Urinary bladder (tissue), 4 donors: ENCODE measurements around the gene FITM1. TPM values are rescaled to one million over a fixed set of nuclear protein-coding genes. Genes with fewer than 3 reads are reported as not detected.

Source experiments
- DNase-seq: peaks from one replicate; pipeline ENCODE4 v3.0.0-alpha.2; 2015; ENCODE audit errors: extremely low spot score
- H3K27ac ChIP-seq: one replicate; pipeline ENCODE4 v1.5.1; 2013; ENCODE audit warnings: low read depth, mild to moderate bottlenecking, moderate library complexity
- H3K36me3 ChIP-seq: one replicate; pipeline ENCODE4 v1.6.1; 2013; ENCODE audit warnings: mild to moderate bottlenecking, moderate library complexity; ENCODE audit not compliant: insufficient read depth
- H3K4me1 ChIP-seq: one replicate; pipeline ENCODE4 v1.6.1; 2013; ENCODE audit warnings: mild to moderate bottlenecking, moderate library complexity; ENCODE audit not compliant: insufficient read depth
- H3K4me3 ChIP-seq: one replicate; pipeline ENCODE4 v1.5.1; 2013; ENCODE audit warnings: low read depth, low read length
- WGBS: extraction: QIAGEN DNeasy Blood & Tissue Kit; methylation state at CpG from one replicate; pipeline ENCODE4 v1.1.7; 2013; 5-methylcytosine and 5-hydroxymethylcytosine counted together
- polyA plus RNA-seq: library from polyadenylated mRNA; stranded (reverse); fragments of 200-250 nt; gene quantifications from one replicate; pipeline ENCODE4 v1.2.3, GENCODE V29; 2013
- total RNA-seq: library from RNA; depleted of rRNA; stranded (reverse); fragments of >200 nt; gene quantifications from one replicate; pipeline ENCODE4 v1.2.3, GENCODE V29; 2014
- donor health status: healthy with polysubstance abuse.
- donor health status: healthy.

Gene FITM1
- total and polyA plus RNA-seq, 2 donors, result 0.81 to 4.2 TPM

GRCh38 chr14:24160499-24160849, 30.0 kb downstream of the FITM1 start:
- WGBS, result 87% methylated on average over 4 of the region's 4 CpGs
- no peak for DNase-seq

DNA sequence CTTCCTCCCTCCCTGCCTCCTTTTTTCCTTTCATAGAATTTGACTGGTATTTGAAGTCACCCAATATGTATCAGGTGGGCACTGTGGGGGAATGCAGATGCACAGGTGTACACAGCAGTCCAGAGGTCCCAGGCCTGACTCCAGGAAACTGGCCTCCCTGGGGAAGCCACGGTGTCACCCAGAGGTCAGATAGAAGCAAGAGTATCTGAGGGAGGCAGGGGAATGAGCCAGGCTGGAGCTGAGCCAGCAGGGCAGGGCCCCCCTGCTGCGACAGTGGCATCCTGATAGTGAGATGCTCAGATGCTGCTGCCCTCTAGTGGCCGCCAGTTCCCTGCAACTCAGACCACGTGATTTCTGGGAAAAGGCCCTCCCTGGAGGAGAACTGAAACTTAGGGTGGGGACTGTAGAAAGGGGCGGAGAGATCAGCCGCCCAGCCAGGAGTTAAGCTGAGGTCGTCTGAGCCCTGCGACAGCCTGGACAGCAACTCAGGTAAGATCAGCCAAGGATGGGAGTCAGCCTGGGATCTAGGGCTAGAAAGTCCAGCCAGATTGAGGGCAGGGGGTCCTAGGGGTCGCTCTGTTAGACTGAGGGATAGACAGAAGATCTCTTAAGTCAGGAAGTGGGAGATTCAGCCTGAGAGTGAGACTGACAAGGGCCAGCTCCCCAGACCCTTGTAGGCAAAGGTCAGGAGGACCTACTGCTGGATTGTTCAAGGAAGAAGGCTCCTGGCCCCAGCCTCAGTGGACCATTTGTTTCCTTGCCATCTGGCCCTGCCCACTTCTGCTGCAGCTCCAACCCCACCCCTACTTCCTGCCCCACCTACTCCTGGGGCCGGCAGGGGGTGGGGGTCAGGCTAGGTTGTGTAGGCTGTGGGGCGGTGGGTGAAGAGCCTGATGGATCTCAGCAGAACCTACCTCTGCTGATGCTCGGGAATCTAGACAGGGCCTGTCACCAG, 30.7 kb downstream of the FITM1 start, which contains the start of gene IRF9:
Gene IRF9 (plus strand): TSS at position 416 of the 955 bp plus-strand sequence. CDS start 880 bp downstream, outside the sequence.
- Histone ChIP-seq H3K27ac (peak within 1 kb of the TSS; percentile 88), H3K4me1 (no peaks in the 10 kb centered on the region), H3K4me3 (peak within 1 kb of the TSS; percentile 66), H3K36me3 (no peaks in the 10 kb centered on the region)
- peak; percentile 81 for DNase-seq
- WGBS, result under 1% methylated on average over 12 of the region's 12 CpGs

More at GRCh38 chr14:24160499-24160849, 30.0 kb downstream of the FITM1 start:
- H3K27ac ChIP-seq, result peak overlapping the region; percentile 62
- no peaks in the 10 kb centered on the region for H3K4me1 ChIP-seq
- H3K36me3 ChIP-seq, result peaks cover 2% of the 10 kb centered on the region
- no peak overlapping the region for H3K4me3 ChIP-seq

- no peak overlapping the region for H3K27ac ChIP-seq
- H3K4me1 ChIP-seq, result no peaks in the 10 kb centered on the region
- 55% methylated on average over 8 of the region's 8 CpGs for WGBS
- peak overlapping the region; percentile 66 for H3K4me3 ChIP-seq
- DNase-seq, result no peak
- H3K36me3 ChIP-seq, result no peaks in the 10 kb centered on the region
These were observed 31.6 kb downstream of the FITM1 start for GRCh38 chr14:24162093-24162492.

GRCh38 chr14:24164518-24164991, 34.1 kb downstream of the FITM1 start:
- no peak for DNase-seq
- no peaks in the 10 kb centered on the region for H3K36me3 ChIP-seq
- no peak overlapping the region for H3K27ac ChIP-seq
- H3K4me1 ChIP-seq, result no peaks in the 10 kb centered on the region
- WGBS, result 93% methylated on average over 14 of the region's 14 CpGs
- H3K4me3 ChIP-seq, result no peak overlapping the region

DNA sequence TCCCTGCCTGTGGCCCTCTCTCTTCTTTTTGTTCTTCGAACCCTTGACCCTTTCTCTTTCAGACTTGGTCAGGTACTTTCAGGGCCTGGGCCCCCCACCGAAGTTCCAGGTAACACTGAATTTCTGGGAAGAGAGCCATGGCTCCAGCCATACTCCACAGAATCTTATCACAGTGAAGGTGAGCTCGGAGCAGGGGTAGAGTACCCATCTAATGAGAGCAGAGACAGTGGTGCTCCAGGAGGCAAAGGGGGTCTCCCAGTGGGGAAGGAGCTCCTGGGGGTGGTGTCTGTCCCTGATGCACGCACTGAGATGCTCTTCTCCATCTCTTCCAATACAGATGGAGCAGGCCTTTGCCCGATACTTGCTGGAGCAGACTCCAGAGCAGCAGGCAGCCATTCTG, 35.3 kb downstream of the FITM1 start:
- 97% methylated on average over 5 of the region's 5 CpGs for WGBS
- no peak for DNase-seq
- no peak overlapping the region for H3K4me3 ChIP-seq
- H3K4me1 ChIP-seq, result no peaks in the 10 kb centered on the region
- no peaks in the 10 kb centered on the region for H3K36me3 ChIP-seq
- H3K27ac ChIP-seq, result no peak overlapping the region

- Histone ChIP-seq H3K36me3 (no peaks in the 10 kb centered on the region), H3K4me3 (no peak overlapping the region), H3K27ac (no peak overlapping the region), H3K4me1 (no peaks in the 10 kb centered on the region)
- WGBS, result 89% methylated on average over 3 of the region's 3 CpGs
- DNase-seq, result no peak
These were observed 37.1 kb downstream of the FITM1 start for GRCh38 chr14:24167469-24168114.

GRCh38 chr14:24171422-24172260, 41.2 kb downstream of the FITM1 start, which contains the start of gene REC8:
Gene REC8, plus strand, starts transcription at chr14:24172080. Its CDS starts 473 bp downstream, at chr14:24172553.
- Histone ChIP-seq H3K36me3 (no peaks in the 10 kb centered on the region), H3K27ac (no peak within 1 kb of the TSS), H3K4me1 (no peaks in the 10 kb centered on the region), H3K4me3 (peak within 1 kb of the TSS; percentile 23)
- 9% methylated on average over 63 of the region's 63 CpGs for WGBS
- DNase-seq, result peak; percentile 88

- DNase-seq, result no peak
- no peaks in the 10 kb centered on the region for H3K36me3 ChIP-seq
- H3K4me3 ChIP-seq, result peak overlapping the region; percentile 23
- 26% methylated on average over 30 of the region's 30 CpGs for WGBS
- H3K4me1 ChIP-seq, result no peaks in the 10 kb centered on the region
- H3K27ac ChIP-seq, result no peak overlapping the region
These were observed 41.9 kb downstream of the FITM1 start for GRCh38 chr14:24172261-24172860.

DNA sequence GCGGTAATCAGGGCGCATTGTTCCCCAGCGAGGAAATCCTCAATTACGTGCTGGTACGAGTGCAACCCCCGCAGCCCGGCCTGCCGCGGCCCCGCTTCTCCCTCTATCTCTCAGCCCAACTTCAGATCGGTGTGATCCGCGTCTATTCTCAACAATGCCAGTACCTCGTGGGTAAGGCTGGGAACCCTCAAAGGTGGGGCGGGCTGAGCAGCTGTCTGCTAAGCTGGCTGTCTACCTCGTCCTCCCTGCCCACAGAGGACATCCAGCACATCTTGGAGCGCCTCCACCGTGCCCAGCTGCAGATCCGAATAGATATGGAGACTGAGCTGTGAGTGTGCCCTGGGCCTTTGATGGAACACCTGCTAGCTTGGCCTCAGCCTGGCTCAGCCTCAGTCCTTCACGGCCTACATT, 42.4 kb downstream of the FITM1 start:
- no peaks in the 10 kb centered on the region for H3K4me1 ChIP-seq
- WGBS, result 67% methylated on average over 20 of the region's 20 CpGs
- DNase-seq, result no peak
- no peak overlapping the region for H3K27ac ChIP-seq
- H3K4me3 ChIP-seq, result no peak overlapping the region
- H3K36me3 ChIP-seq, result no peaks in the 10 kb centered on the region

GRCh38 chr14:24176599-24176998, 46.1 kb downstream of the FITM1 start:
- no peak for DNase-seq
- H3K27ac ChIP-seq, result no peak overlapping the region
- H3K36me3 ChIP-seq, result peaks cover 2% of the 10 kb centered on the region
- H3K4me1 ChIP-seq, result no peaks in the 10 kb centered on the region
- no peak overlapping the region for H3K4me3 ChIP-seq
- WGBS, result 96% methylated on average over 5 of the region's 5 CpGs

DNA sequence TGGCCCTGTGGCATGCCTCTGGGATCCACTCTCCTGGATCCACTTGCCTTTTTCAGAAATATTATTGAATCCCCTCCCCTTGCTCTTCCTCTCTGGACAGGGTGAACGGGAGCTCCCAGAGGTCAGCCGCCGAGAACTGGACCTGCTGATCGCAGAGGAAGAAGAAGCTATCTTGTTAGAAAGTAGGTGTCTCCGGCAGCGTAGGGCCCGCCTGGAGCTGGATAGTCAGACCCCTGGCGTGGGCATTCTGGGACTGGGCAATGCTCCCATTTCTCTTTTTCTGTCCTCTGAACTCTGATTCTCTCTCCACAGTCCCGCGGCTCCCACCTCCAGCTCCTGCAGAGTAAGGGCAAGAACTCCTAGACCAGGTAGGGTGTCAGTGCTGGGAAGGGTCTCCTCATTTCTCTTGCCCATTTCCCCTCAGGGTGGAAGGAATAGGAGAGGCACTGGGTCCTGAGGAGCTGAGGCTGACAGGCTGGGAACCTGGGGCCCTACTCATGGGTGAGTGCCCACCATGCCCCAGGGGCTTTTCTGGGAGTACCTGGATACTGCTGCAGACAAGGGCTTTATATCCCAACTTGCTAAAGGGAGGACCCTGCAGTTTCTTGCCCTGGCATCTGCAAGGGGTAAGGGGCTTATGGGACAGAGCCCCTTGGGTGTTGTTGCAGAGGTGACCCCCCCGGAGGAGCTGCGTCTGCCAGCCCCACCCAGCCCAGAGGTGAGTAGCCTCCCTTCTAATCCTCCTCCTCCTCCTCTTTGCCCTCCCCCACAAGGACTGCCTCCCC, 46.8 kb downstream of the FITM1 start:
- Histone ChIP-seq H3K4me3 (no peak overlapping the region), H3K4me1 (no peaks in the 10 kb centered on the region), H3K36me3 (peaks cover 2% of the 10 kb centered on the region), H3K27ac (no peak overlapping the region)
- 88% methylated on average over 12 of the region's 12 CpGs for WGBS
- no peak for DNase-seq

GRCh38 chr14:24177891-24178290, 47.4 kb downstream of the FITM1 start:
- Histone ChIP-seq H3K27ac (no peak overlapping the region), H3K4me1 (no peaks in the 10 kb centered on the region), H3K4me3 (no peak overlapping the region), H3K36me3 (peaks cover 2% of the 10 kb centered on the region)
- 90% methylated on average over 14 of the region's 14 CpGs for WGBS
- no peak for DNase-seq
